Body of pancreas (tissue), 4 donors: Measurements from ENCODE around the gene UST. TPM values are rescaled to one million over a fixed set of nuclear protein-coding genes. Genes with fewer than 3 reads are reported as not detected.

Source experiments
- ATAC-seq: fragments of 150-250 bp; one replicate; pipeline ENCODE4 v1.9.1; 2016
- DNase-seq, 4 donors: peaks; one replicate each; pipeline ENCODE4 v3.0.0-alpha.2; 2019
- H3K27ac ChIP-seq, 4 donors: fragments of 200-600 bp; sonication (generic); 1 replicate in 3 of 4; 2 replicates in 1 of 4; pipeline versions ENCODE4 v1.5.1 to v1.6.1; 2016 to 2019; ENCODE audit warnings: mild to moderate bottlenecking in 1 of 4, mixed read lengths in 1 of 4, moderate library complexity in 1 of 4
- H3K27me3 ChIP-seq, 2 donors: fragments of 200-600 bp; sonication (generic); one replicate each; pipeline ENCODE4 v1.6.0; 2016; ENCODE audit warnings: mild to moderate bottlenecking in 1 of 2
- H3K36me3 ChIP-seq, 2 donors: fragments of 200-600 bp; sonication (generic); replicated peaks in 1 of 2; 2 replicates each; pipeline ENCODE4 v1.5.1; 2016; ENCODE audit warnings: low read depth in 2 of 2; ENCODE audit not compliant: insufficient read depth in 1 of 2
- H3K4me1 ChIP-seq: fragments of 200-600 bp; sonication (generic); one replicate; pipeline ENCODE4 v1.6.0; 2016
- H3K4me3 ChIP-seq, 2 donors: fragments of 200-600 bp; sonication (generic); 1 replicate in 1 of 2; 2 replicates in 1 of 2; pipeline ENCODE4 v1.5.1; 2016 to 2019
- H3K9me3 ChIP-seq, 3 donors: fragments of 200-600 bp; sonication (generic); 1 replicate in 2 of 3; 2 replicates in 1 of 3; pipeline ENCODE4 v1.5.1; 2016
- CTCF ChIP-seq, 7 experiments: fragments of 450-650 bp in 4 of 7; fragments of 200-600 bp in 3 of 7; sonication (generic) in 3 of 7; IDR thresholded peaks; one replicate each; pipeline ENCODE4 v1.5.1; 2016 to 2019; ENCODE audit warnings: antibody characterized with exemption in 7 of 7
- POLR2A ChIP-seq, 3 donors: fragments of 450-650 bp; IDR thresholded peaks; one replicate each; pipeline ENCODE4 v1.6.1; 2016; ENCODE audit warnings: antibody characterized with exemption in 3 of 3, mild to moderate bottlenecking in 2 of 3
- WGBS, 2 donors: methylation state at CpG; one replicate each; pipeline ENCODE4 v1.1.5; 2017; 5-methylcytosine and 5-hydroxymethylcytosine counted together
- intact Hi-C: fragments of 100-400 bp; cut with DNase I; formaldehyde crosslinking; loops from one replicate; pipeline ENCODE4 v1.15.1; 2023
- total RNA-seq, 2 donors: library from RNA; depleted of rRNA; stranded (reverse); fragments of >200 nt; gene quantifications; one replicate each; pipeline ENCODE4 v1.1.0, GENCODE V29; 2016

UST gene
- total RNA-seq, 2 donors from 2014 or later, result 11.4 to 28.3 TPM

- ATAC-seq, result no peak
- DNase-seq, result no peak
- WGBS, 2 donors, result 89 to 96% methylated on average over 3 of the region's 3 CpGs
- no peak overlapping the region for H3K27ac ChIP-seq
- TF ChIP-seq POLR2A (IDR thresholded peaks at IDR 0.05) (no peak), CTCF (IDR thresholded peaks at IDR 0.05) (no peak)
- intact Hi-C loops, result no loop called here
- H3K4me3 ChIP-seq, result no peak overlapping the region
- no peaks in the 10 kb centered on the region for H3K27me3 ChIP-seq
- no peaks in the 10 kb centered on the region for H3K9me3 ChIP-seq
- no peaks in the 10 kb centered on the region for H3K36me3 ChIP-seq
- H3K4me1 ChIP-seq, result no peaks in the 10 kb centered on the region
Measured at GRCh38 chr6:148986608-148987007, 239.8 kb downstream of the UST start.

DNA sequence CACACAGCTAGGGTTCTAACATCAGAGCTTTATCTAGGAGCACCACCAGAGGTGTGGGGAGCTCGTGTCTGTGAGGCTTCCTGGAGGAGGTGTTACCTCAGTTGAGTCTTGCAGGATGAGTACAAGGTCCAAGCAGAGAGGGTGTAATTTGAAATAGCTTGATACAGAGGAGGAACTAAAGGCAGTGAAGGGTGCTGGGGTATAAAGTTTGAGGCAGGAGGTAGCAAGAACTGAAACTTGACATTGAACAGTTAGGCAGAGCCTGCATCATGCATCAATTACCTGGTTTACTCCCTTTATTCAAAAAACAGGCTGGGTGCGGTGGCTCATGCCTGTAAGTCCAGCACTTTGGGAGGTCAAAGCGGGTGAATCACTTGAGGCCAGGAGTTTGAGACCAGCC is 241.2 kb downstream of the UST start:
- Histone ChIP-seq H3K4me1 (no peaks in the 10 kb centered on the region), H3K9me3 (no peaks in the 10 kb centered on the region), H3K27ac (no peak overlapping the region), H3K4me3 (no peak overlapping the region), H3K36me3 (no peaks in the 10 kb centered on the region), H3K27me3 (no peaks in the 10 kb centered on the region)
- TF ChIP-seq POLR2A (IDR thresholded peaks at IDR 0.05), result no peak
- TF ChIP-seq CTCF (IDR thresholded peaks at IDR 0.05), result no peak
- intact Hi-C loops, result no loop called here
- DNase-seq, result no peak
- WGBS, 2 donors, result 84 to 97% methylated on average over 3 of the region's 3 CpGs
- ATAC-seq, result no peak

GRCh38 chr6:148989585-148989984 is 242.8 kb downstream of the UST start:
- H3K36me3 ChIP-seq, result no peaks in the 10 kb centered on the region
- WGBS, 2 donors, result 74 to 90% methylated on average over 1 of the region's 1 CpG
- H3K4me3 ChIP-seq, result no peak overlapping the region
- no peak overlapping the region for H3K27ac ChIP-seq
- H3K9me3 ChIP-seq, result no peaks in the 10 kb centered on the region
- no peaks in the 10 kb centered on the region for H3K27me3 ChIP-seq
- intact Hi-C loops, result no loop called here
- ATAC-seq (no peak), DNase-seq (no peak)
- TF ChIP-seq POLR2A (IDR thresholded peaks at IDR 0.05), result no peak
- no peak for TF ChIP-seq CTCF (IDR thresholded peaks at IDR 0.05)
- no peaks in the 10 kb centered on the region for H3K4me1 ChIP-seq

DNA sequence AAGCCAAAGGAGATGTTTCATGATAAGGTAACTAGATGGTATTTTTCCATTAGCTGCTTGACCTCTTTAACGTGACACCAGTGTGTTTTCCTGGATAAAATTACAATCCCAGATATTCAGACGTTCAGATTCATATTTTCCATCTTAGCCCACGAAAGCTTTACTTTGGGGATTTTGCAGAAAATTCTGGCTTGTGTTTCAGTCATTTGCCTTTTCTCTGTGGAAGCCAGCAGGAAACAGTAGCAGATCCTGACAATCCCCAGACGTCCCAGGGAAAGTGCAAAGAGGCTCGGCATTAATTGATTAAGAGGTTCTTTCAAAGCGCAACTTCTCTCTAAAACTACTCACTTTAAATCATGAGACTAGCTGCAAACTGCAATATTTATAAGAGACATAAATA is 243.6 kb downstream of the UST start:
- H3K36me3 ChIP-seq, result no peaks in the 10 kb centered on the region
- H3K27ac ChIP-seq, result no peak overlapping the region
- no peaks in the 10 kb centered on the region for H3K9me3 ChIP-seq
- no peak for ATAC-seq
- intact Hi-C loops, result no loop called here
- no peaks in the 10 kb centered on the region for H3K27me3 ChIP-seq
- 72 to 73% methylated on average over 6 of the region's 6 CpGs for WGBS, 2 donors
- DNase-seq, result no peak
- TF ChIP-seq CTCF (IDR thresholded peaks at IDR 0.05) (no peak), POLR2A (IDR thresholded peaks at IDR 0.05) (no peak)
- H3K4me1 ChIP-seq, result no peaks in the 10 kb centered on the region
- H3K4me3 ChIP-seq, result no peak overlapping the region

DNA sequence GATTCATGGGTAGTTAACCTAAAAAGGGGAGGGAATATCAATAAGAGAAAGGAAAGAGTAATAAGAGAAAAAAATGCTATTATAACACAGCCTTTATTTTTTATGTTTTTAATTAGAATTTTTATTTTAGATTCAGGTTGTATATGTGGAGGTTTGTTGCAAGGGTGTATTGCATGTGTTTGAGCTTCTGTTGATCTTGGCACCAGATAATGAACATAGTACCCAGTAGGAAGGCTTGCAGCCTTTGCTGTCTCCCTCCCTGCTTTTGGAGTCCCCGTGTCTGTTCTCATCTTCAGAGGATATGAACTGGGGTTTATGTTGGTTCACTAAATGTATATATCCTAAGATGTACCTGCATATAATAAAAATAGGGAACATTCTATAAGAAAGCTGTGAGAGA is 250.0 kb downstream of the UST start:
- H3K27ac ChIP-seq, result no peak overlapping the region
- peaks cover 7% of the 10 kb centered on the region for H3K4me1 ChIP-seq
- no peak for DNase-seq
- intact Hi-C loops, result no loop called here
- H3K27me3 ChIP-seq, result no peaks in the 10 kb centered on the region
- H3K4me3 ChIP-seq, result no peak overlapping the region
- H3K36me3 ChIP-seq, result no peaks in the 10 kb centered on the region
- 62 to 69% methylated on average over 1 of the region's 1 CpG for WGBS, 2 donors
- TF ChIP-seq POLR2A (IDR thresholded peaks at IDR 0.05) (no peak), CTCF (IDR thresholded peaks at IDR 0.05) (no peak)
- ATAC-seq, result no peak
- no peaks in the 10 kb centered on the region for H3K9me3 ChIP-seq
